Measurements from ENCODE around the gene GALNT3.
A peak's percentile ranks its signal among the peaks of the same experiment; 100 is the strongest.

GALNT3 gene

GRCh38 chr2:165818920-165819319 is 24.9 kb upstream of the GALNT3 start:
- Histone ChIP-seq H4K8ac (ENCODE audit: low read depth, low read length) (no peak overlapping the region), H2BK15ac (replicated peaks; ENCODE audit: low read depth) (no peak overlapping the region), H3K9ac (ENCODE audit: low read length) (no peak overlapping the region), H3K56ac (ENCODE audit: low read length) (no peak overlapping the region), H3K4me3 (ENCODE audit: low read length) (no peak overlapping the region), H3K27ac (ENCODE audit: low read depth, low read length) (no peak overlapping the region), H2BK120ac (ENCODE audit: low read depth, low read length) (no peak overlapping the region), H2AK5ac (ENCODE audit: low read length) (no peak overlapping the region), H3K4me1 (ENCODE audit: control insufficient read depth, low read depth, low read length) (no peaks in the 10 kb centered on the region), H2BK5ac (ENCODE audit: low read length) (no peak overlapping the region), H3K23ac (ENCODE audit: low read length) (no peak overlapping the region), H3K4me2 (ENCODE audit: low read length) (no peak overlapping the region), H3K4ac (ENCODE audit: low read depth, low read length) (no peak overlapping the region), H3K79me1 (ENCODE audit: low read length) (no peaks in the 10 kb centered on the region), H3K18ac (ENCODE audit: low read length) (no peak overlapping the region), H3K36me3 (ENCODE audit: control insufficient read depth, insufficient read depth, low read length) (no peaks in the 10 kb centered on the region), H3K79me2 (ENCODE audit: control insufficient read depth, insufficient read depth, low read length) (no peaks in the 10 kb centered on the region), H3K27me3 (ENCODE audit: insufficient read depth, low read length, poor library complexity) (no peaks in the 10 kb centered on the region), H4K5ac (ENCODE audit: low read length) (no peak overlapping the region)
- DNase-seq = peak; percentile 22
- no CpG with 5 or more reads among the region's 1 CpG for WGBS (ENCODE audit: extremely low coverage, insufficient coverage, low lambda C conversion rate)

GRCh38 chr2:165815299-165816141 is 21.5 kb upstream of the GALNT3 start:
- Histone ChIP-seq H3K27me3 (ENCODE audit: insufficient read depth, low read length, poor library complexity) (no peaks in the 10 kb centered on the region), H3K4me2 (ENCODE audit: low read length) (no peak overlapping the region), H3K79me2 (ENCODE audit: control insufficient read depth, insufficient read depth, low read length) (no peaks in the 10 kb centered on the region), H2BK120ac (ENCODE audit: low read depth, low read length) (no peak overlapping the region), H3K18ac (ENCODE audit: low read length) (no peak overlapping the region), H2BK5ac (ENCODE audit: low read length) (no peak overlapping the region), H2AK5ac (ENCODE audit: low read length) (no peak overlapping the region), H3K23ac (ENCODE audit: low read length) (no peak overlapping the region), H3K27ac (ENCODE audit: low read depth, low read length) (no peak overlapping the region), H3K79me1 (ENCODE audit: low read length) (no peaks in the 10 kb centered on the region), H4K5ac (ENCODE audit: low read length) (no peak overlapping the region), H2BK15ac (replicated peaks; ENCODE audit: low read depth) (no peak overlapping the region), H3K4ac (ENCODE audit: low read depth, low read length) (no peak overlapping the region), H3K9ac (ENCODE audit: low read length) (no peak overlapping the region), H3K36me3 (ENCODE audit: control insufficient read depth, insufficient read depth, low read length) (no peaks in the 10 kb centered on the region), H4K8ac (ENCODE audit: low read depth, low read length) (no peak overlapping the region), H3K56ac (ENCODE audit: low read length) (no peak overlapping the region), H3K4me3 (ENCODE audit: low read length) (no peak overlapping the region), H3K4me1 (ENCODE audit: control insufficient read depth, low read depth, low read length) (no peaks in the 10 kb centered on the region)
- WGBS (ENCODE audit: extremely low coverage, insufficient coverage, low lambda C conversion rate) = no CpG with 5 or more reads among the region's 2 CpGs
- no peak for DNase-seq

GRCh38 chr2:165814473-165814872 is 20.4 kb upstream of the GALNT3 start:
- no peaks in the 10 kb centered on the region for H3K4me1 ChIP-seq (ENCODE audit: control insufficient read depth, low read depth, low read length)
- no peaks in the 10 kb centered on the region for H3K27me3 ChIP-seq (ENCODE audit: insufficient read depth, low read length, poor library complexity)
- no peak overlapping the region for H3K9ac ChIP-seq (ENCODE audit: low read length)
- H3K4me2 ChIP-seq (ENCODE audit: low read length) = no peak overlapping the region
- H2BK120ac ChIP-seq (ENCODE audit: low read depth, low read length) = no peak overlapping the region
- no peak overlapping the region for H3K56ac ChIP-seq (ENCODE audit: low read length)
- DNase-seq = no peak
- no peaks in the 10 kb centered on the region for H3K79me1 ChIP-seq (ENCODE audit: low read length)
- no CpG with 5 or more reads among the region's 4 CpGs for WGBS (ENCODE audit: extremely low coverage, insufficient coverage, low lambda C conversion rate)
- H3K27ac ChIP-seq (ENCODE audit: low read depth, low read length) = no peak overlapping the region
- H3K4ac ChIP-seq (ENCODE audit: low read depth, low read length) = no peak overlapping the region
- H3K4me3 ChIP-seq (ENCODE audit: low read length) = no peak overlapping the region
- H3K18ac ChIP-seq (ENCODE audit: low read length) = no peak overlapping the region
- no peak overlapping the region for H2BK15ac ChIP-seq (replicated peaks; ENCODE audit: low read depth)
- no peaks in the 10 kb centered on the region for H3K36me3 ChIP-seq (ENCODE audit: control insufficient read depth, insufficient read depth, low read length)
- no peak overlapping the region for H2AK5ac ChIP-seq (ENCODE audit: low read length)
- no peak overlapping the region for H2BK5ac ChIP-seq (ENCODE audit: low read length)
- no peak overlapping the region for H4K5ac ChIP-seq (ENCODE audit: low read length)
- H3K23ac ChIP-seq (ENCODE audit: low read length) = no peak overlapping the region
- H4K8ac ChIP-seq (ENCODE audit: low read depth, low read length) = no peak overlapping the region
- no peaks in the 10 kb centered on the region for H3K79me2 ChIP-seq (ENCODE audit: control insufficient read depth, insufficient read depth, low read length)

GRCh38 chr2:165811592-165812370 is 17.7 kb upstream of the GALNT3 start:
- Histone ChIP-seq H4K5ac (ENCODE audit: low read length) (no peak overlapping the region), H3K36me3 (ENCODE audit: control insufficient read depth, insufficient read depth, low read length) (no peaks in the 10 kb centered on the region), H3K27ac (ENCODE audit: low read depth, low read length) (no peak overlapping the region), H3K23ac (ENCODE audit: low read length) (no peak overlapping the region), H2BK15ac (replicated peaks; ENCODE audit: low read depth) (no peak overlapping the region), H3K4ac (ENCODE audit: low read depth, low read length) (no peak overlapping the region), H3K4me1 (ENCODE audit: control insufficient read depth, low read depth, low read length) (no peaks in the 10 kb centered on the region), H3K4me3 (ENCODE audit: low read length) (no peak overlapping the region), H3K79me1 (ENCODE audit: low read length) (no peaks in the 10 kb centered on the region), H3K9ac (ENCODE audit: low read length) (no peak overlapping the region), H3K18ac (ENCODE audit: low read length) (no peak overlapping the region), H2BK120ac (ENCODE audit: low read depth, low read length) (no peak overlapping the region), H2BK5ac (ENCODE audit: low read length) (no peak overlapping the region), H4K8ac (ENCODE audit: low read depth, low read length) (no peak overlapping the region), H3K56ac (ENCODE audit: low read length) (no peak overlapping the region), H3K79me2 (ENCODE audit: control insufficient read depth, insufficient read depth, low read length) (no peaks in the 10 kb centered on the region), H3K27me3 (ENCODE audit: insufficient read depth, low read length, poor library complexity) (no peaks in the 10 kb centered on the region), H2AK5ac (ENCODE audit: low read length) (no peak overlapping the region), H3K4me2 (ENCODE audit: low read length) (no peak overlapping the region)
- no CpG with 5 or more reads among the region's 1 CpG for WGBS (ENCODE audit: extremely low coverage, insufficient coverage, low lambda C conversion rate)
- DNase-seq = no peak

- no CpG with 5 or more reads among the region's 9 CpGs for WGBS (ENCODE audit: extremely low coverage, insufficient coverage, low lambda C conversion rate)
- Histone ChIP-seq H3K4me2 (ENCODE audit: low read length) (no peak overlapping the region), H3K9ac (ENCODE audit: low read length) (no peak overlapping the region), H3K79me1 (ENCODE audit: low read length) (no peaks in the 10 kb centered on the region), H3K27me3 (ENCODE audit: insufficient read depth, low read length, poor library complexity) (no peaks in the 10 kb centered on the region), H2BK120ac (ENCODE audit: low read depth, low read length) (no peak overlapping the region), H2AK5ac (ENCODE audit: low read length) (no peak overlapping the region), H3K4ac (ENCODE audit: low read depth, low read length) (no peak overlapping the region), H3K23ac (ENCODE audit: low read length) (no peak overlapping the region), H3K36me3 (ENCODE audit: control insufficient read depth, insufficient read depth, low read length) (no peaks in the 10 kb centered on the region), H3K79me2 (ENCODE audit: control insufficient read depth, insufficient read depth, low read length) (no peaks in the 10 kb centered on the region), H4K8ac (ENCODE audit: low read depth, low read length) (no peak overlapping the region), H2BK15ac (replicated peaks; ENCODE audit: low read depth) (no peak overlapping the region), H4K5ac (ENCODE audit: low read length) (no peak overlapping the region), H3K27ac (ENCODE audit: low read depth, low read length) (no peak overlapping the region), H3K4me1 (ENCODE audit: control insufficient read depth, low read depth, low read length) (no peaks in the 10 kb centered on the region), H3K4me3 (ENCODE audit: low read length) (no peak overlapping the region), H3K18ac (ENCODE audit: low read length) (no peak overlapping the region), H2BK5ac (ENCODE audit: low read length) (no peak overlapping the region), H3K56ac (ENCODE audit: low read length) (no peak overlapping the region)
- no peak for DNase-seq
These were observed 16.4 kb upstream of the GALNT3 start for GRCh38 chr2:165810418-165810817.

Data from mesendoderm (in vitro differentiated cells).